IPS DF 4.7 (cell line): ENCODE data around the gene DHX30.
"Not testable (repeated sequence)": the region's sequence is repeated elsewhere in the genome, so short reads cannot be mapped to it uniquely, and the experiment has no call there.

ENCODE experiments used
- DNase-seq: peaks from one replicate; pipeline ENCODE4 v3.0.0-alpha.2; 2013; ENCODE audit warnings: low spot score; ENCODE audit errors: extremely low read depth

The DHX30 gene

DNA sequence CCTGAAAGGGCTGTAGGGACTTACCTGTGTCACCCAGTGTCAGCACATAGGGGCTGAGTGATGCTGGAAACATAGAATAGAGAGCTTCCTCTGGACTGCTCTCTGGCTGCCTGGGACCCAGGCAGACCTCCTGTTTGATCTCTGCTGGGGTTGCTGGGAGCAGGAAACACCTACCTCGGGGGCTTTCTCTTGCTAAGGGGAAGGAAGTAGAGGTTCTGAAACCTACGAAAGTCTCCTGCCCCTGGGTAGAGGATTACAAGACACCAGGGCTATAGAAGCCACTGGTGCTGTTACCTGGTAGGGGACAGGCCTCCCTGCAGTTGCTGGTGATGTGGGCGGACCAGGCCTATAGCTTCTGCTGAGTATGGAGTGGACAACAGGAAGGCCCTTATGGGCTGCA lies 81.7 kb downstream of the DHX30 start:
- DNase-seq = no peak

DNA sequence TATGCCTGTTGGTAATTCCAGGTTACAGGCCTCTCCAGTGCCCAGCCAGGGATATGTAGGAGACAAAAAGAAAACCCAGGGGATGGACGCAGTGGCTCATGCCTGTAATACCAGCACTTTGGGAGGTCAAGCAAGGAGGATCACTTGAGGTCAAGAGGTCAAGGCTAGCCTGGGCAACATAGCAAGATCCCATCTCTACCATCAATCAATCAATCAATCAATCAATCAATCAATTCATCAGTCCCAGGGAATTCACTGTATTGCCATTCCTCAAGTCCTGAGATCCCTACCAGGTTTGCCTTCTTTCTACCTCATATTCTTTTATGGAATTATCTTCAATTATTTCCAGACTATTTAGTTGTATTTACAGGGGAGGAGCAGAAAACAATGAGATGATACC lies 82.2 kb downstream of the DHX30 start:
- DNase-seq = no peak

DNA sequence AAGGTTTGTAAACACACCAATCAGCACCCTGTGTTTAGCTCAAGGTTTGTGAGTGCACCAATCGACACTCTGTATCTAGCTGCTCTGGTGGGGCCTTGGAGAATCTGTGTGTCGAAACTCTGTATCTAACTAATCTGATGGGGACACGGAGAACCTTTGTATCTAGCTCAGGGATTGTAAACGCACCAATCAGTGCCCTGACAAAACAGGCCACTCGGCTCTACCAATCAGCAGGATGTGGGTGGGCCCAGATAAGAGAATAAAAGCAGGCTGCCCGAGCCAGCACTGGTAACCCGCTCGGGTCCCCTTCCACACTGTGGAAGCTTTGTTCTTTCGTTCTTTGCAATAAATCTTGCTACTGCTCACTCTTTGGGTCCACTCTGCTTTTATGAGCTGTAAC lies 85.1 kb downstream of the DHX30 start:
- DNase-seq = not testable (repeated sequence)

DNA sequence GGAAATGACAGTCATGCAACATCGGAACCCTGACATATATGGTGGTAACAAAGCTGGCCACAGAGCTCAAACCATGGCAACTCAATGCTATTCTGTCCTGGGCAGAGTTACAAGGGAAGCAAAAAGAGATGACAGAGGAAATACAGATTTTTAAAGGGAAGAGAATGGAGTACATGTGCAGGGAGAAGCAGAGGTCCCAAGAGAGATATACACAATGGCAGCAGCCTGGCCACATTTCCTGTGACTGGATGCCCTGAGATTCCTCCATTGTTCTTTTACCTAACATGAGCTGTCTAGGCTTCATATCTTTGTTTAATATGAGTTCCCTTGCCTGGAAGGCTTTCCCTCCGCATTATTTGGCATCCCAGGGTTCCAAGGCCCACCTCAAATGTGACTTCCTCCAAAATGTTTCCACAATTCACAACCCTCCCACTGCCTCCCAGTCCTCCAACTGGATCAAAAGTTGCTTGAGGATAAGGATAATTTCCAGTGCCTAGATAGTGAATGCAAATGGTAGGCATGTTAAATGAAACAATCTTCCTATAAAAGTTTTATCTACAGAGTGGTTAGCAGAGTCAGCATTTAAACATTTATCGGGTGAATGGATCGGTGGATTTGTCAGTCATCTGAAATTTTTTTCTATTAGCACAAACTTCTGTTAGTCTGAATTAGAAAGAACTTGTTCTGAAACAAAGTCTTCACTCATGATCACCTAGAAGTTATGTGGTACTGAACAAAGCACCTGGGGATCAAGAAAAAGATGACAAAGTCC lies 86.2 kb downstream of the DHX30 start:
- DNase-seq = no peak

DNA sequence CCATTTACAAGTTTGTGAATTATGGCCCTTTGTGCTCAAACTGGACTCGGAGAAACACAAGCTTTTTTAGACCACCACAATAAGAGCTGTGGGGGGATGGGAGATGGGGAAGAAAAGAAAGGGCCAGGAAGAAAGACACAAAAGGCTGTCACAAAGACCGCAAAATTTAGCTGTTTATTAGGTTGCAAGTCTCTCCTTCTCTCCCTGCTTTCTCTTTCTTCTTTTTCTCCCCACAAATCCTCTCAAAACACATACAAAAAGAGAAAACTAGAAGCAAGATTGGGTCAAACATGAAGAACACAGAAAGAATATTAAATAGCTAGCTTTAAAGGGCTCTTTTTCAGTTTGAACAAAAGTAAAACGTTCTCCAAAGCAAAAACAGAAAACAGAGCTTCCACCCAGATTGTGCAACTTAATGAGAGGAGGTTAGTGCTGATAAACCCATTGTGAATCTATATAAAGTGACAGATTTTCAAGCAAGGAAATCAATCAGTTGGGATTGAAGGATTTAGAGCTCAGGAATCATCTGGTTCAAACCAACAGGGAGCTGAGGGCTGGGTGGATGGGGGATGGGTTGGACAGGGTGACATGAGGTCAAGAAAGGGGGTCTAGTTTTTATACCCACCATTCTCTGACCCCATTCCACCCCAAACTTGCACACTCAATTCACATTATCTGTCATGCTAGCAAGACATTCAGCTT lies 87.3 kb downstream of the DHX30 start:
- DNase-seq = no peak

DNA sequence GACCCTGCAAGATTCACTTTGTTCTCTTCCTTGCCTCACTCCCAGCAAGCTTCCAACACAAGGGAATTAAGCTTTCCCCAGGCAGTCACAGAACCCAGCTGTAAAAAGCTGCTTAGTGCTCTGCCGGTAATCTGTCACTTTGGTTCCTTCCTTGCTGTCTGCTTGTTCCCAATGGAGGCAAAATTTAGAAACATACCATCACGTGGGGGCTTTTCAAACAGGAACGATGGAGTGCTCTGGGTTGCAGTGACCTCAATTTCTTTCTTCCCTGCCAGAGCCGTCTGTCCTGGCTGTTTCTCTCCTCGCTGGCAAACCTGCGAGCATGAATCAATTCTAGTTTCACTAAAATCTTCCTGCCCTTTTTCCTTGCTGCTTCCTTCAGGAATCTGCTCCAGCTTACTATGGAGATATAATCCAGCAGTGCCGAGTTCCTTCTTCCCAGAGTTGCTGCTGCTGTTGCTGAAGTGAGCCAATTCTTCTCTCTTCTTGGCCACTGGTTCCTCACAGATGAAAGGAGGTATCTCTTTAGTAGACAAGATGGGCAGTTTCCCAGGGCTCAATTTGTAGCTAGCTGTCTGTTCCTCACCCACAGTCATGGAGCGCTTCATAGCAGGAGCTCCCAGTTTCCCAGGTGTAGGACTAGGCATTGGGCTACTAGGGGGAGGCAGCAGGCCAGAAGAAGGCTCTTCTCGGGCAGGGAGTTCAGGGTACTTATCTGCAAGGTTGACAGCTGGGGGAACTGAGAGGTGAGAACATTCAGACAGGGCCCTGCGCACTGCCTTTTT lies 88.1 kb downstream of the DHX30 start:
- DNase-seq = no peak

DNA sequence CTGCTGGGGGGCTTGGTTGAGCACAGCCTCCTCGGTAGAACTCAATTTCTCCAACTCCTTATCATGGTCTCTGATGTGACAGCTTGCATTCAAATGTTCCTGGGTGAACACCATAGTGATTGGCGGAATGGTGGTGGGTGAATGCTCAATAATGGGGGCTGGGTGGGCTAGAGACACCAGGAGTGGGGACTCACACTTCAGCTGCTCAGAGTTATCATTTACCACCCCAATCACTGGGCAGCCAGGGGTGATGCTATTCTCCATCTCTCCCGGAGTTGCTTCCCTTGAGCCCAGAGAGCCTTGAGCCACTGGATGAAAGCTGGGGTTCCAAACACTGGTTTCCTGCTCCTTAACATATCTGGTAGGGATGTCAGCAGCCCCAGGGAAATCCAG lies 88.7 kb downstream of the DHX30 start:
- no peak for DNase-seq

DNA sequence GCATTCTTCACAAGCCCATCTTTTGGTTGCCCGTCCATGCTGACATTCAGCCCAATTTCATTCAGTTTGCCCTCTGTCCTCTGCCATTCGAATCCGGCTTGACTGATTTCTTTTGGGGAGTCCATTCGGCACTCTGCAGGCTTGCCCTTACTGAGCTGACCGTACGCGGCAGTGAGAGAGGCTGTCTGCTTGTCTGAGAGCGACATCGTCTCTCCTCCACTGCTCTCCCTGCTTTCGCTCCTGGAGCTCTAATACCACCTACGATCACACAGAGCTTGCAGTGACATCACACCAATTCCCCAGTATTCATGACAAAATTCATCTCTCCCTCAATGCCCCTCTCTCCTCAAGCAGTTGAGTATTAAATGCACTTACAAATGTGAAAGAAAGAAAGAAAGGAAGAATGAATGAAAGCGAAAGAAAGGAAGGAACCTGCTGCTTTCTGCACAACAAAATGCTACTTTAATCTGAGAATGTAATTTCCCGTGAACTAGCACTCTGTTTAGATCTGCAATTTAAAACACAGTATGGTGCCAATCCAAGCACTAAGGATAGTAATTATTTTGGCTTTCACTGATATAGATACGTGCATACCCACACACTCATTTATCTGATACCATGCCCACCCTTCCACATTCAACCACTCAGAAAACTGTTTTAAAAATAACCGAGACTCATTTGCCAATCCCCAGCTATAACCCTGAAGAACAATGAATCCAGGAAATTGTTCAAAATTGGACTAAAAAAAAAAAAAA lies 89.5 kb downstream of the DHX30 start:
- DNase-seq = no peak

DNA sequence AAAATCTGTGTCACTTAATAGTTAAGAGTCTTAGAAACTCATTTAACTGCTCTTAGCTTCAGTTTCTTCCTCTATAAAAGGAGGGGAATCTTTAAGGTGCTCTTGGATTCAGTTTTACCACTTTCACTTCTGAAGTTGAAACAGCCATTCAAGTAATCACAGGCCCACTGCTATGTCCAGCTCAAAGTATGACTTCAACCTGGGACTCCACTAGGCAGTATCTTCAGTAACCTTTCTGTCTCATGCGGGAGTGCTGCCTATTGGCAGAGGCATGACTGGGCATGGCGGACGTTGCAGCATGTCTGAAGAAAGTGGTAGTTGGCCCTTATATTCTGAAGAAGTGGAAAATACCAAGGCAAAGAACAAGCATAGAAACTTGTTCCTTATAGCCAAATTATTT lies 92.3 kb downstream of the DHX30 start:
- no peak for DNase-seq

DNA sequence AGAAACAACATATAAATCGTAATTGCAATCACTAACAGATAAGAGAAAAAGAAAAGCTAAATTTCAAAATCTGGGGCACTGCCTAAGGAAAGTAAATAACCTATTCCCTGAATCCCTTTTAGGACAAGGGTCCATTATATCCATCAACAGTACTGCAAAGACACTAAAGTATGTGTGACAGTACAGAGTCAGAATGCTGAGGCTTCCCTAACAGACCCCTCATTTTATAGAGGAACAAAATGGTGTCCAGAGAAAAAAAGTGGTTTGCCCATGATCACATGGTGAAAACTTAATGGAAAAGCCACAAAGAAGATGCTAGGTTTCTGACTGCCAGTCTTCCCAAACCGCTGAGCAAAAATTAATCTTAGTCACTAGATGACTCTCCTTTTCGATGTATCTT lies 93.8 kb downstream of the DHX30 start:
- no peak for DNase-seq

DNA sequence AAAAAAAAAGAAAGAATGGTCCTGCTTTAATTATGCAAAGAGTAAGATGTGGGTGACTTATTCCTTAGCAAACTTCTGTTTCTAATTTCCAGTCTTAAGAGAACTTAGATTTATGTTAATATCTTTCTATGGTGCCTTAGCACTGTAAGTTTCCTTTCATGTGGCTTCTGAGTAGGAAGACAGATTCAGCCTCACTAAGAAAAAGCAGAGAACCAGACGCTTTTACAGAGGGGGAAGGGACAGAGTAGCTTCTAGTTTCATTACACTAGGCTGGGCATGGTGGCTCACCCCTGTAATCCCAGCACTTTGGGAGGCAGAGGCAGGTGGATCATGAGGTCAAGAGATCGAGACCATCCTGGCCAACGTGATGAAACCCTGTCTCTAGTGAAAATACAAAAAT lies 95.0 kb downstream of the DHX30 start:
- DNase-seq = no peak

DNA sequence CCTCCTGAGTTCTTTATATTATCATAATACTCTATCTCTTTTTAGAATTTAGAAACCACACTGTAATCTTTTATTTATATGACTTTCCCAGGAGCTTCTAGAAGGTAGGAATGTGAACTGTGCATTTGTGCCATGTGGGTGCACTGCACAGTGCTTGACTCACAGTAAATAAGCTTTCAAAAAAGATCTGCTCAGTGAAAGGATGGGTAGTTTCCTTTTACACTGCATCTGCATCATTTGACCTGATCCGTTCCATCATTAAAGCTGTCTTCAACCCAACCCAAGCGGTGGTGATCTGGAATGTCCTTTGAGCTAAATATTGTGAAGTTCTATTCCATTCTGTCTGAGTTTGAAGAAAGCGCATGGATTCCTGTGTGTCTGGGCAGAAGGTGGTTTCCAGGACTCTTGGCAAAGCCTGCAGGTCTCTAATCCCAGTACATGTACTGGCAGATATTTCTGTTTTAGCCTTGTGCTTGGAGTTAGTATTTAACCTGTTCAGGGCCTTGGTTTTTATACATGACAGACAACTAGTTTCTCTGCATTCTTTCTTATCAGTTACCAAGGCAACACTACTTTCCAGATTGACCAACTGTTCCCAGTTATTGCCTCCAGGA lies 96.7 kb downstream of the DHX30 start:
- no peak for DNase-seq
